ENCODE data around the gene JPH2.
A peak's percentile ranks its signal among the peaks of the same experiment; 100 is the strongest.

Gene JPH2

GRCh38 chr20:44200983-44201382, 14.0 kb upstream of the JPH2 start:
- Histone ChIP-seq H3K4me1 (ENCODE audit: low read length) (no peaks in the 10 kb centered on the region; the same call in 1 of the 2 replicates), H3K79me2 (ENCODE audit: low read length) (peaks cover 69% of the 10 kb centered on the region), H3K36me3 (replicated peaks; ENCODE audit: insufficient read depth, low read length) (peaks cover 9% of the 10 kb centered on the region), H2AFZ (ENCODE audit: low read length) (no peak overlapping the region), H3K27me3 (replicated peaks; ENCODE audit: insufficient read depth, low read length) (no peaks in the 10 kb centered on the region), H3K9ac (ENCODE audit: low read length) (no peak overlapping the region), H3K9me3 (replicated peaks; ENCODE audit: insufficient read depth, low read length) (no peaks in the 10 kb centered on the region), H4K20me1 (ENCODE audit: insufficient read depth, low read length) (no peaks in the 10 kb centered on the region), H3K4me2 (ENCODE audit: low read depth, low read length) (no peak overlapping the region), H3K9me2 (replicated peaks; ENCODE audit: insufficient read depth, low read length) (no peaks in the 10 kb centered on the region), H3K27ac (ENCODE audit: low read length) (no peak overlapping the region), H3F3A (ENCODE audit: insufficient read depth, low read length) (no peaks in the 10 kb centered on the region), H3K4me3 (ENCODE audit: low read length) (no peak overlapping the region)
- no peak for TF ChIP-seq CTCF (IDR thresholded peaks at IDR 0.05; ENCODE audit: low read length)
- no peak for TF ChIP-seq EZH2phosphoT487 (IDR thresholded peaks at IDR 0.05; ENCODE audit: low read length)
- TF ChIP-seq EZH2 (optimal IDR thresholded peaks at IDR 0.05; ENCODE audit: low read depth, low read length) = no peak
- DNase-seq = peak; percentile 40

GRCh38 chr20:44200371-44200770, 13.4 kb upstream of the JPH2 start:
- Histone ChIP-seq H3K9me2 (replicated peaks; ENCODE audit: insufficient read depth, low read length) (no peaks in the 10 kb centered on the region), H3K27me3 (replicated peaks; ENCODE audit: insufficient read depth, low read length) (no peaks in the 10 kb centered on the region), H3F3A (ENCODE audit: insufficient read depth, low read length) (no peaks in the 10 kb centered on the region), H3K27ac (ENCODE audit: low read length) (no peak overlapping the region), H3K4me3 (ENCODE audit: low read length) (no peak overlapping the region), H3K79me2 (ENCODE audit: low read length) (peaks cover 64% of the 10 kb centered on the region), H3K4me1 (ENCODE audit: low read length) (no peaks in the 10 kb centered on the region; the same call in 1 of the 2 replicates), H3K9me3 (replicated peaks; ENCODE audit: insufficient read depth, low read length) (no peaks in the 10 kb centered on the region), H3K9ac (ENCODE audit: low read length) (no peak overlapping the region), H4K20me1 (ENCODE audit: insufficient read depth, low read length) (no peaks in the 10 kb centered on the region), H2AFZ (ENCODE audit: low read length) (no peak overlapping the region), H3K36me3 (replicated peaks; ENCODE audit: insufficient read depth, low read length) (peaks cover 8% of the 10 kb centered on the region), H3K4me2 (ENCODE audit: low read depth, low read length) (no peak overlapping the region)
- no peak for TF ChIP-seq EZH2phosphoT487 (IDR thresholded peaks at IDR 0.05; ENCODE audit: low read length)
- TF ChIP-seq CTCF (IDR thresholded peaks at IDR 0.05; ENCODE audit: low read length) = no peak
- TF ChIP-seq EZH2 (optimal IDR thresholded peaks at IDR 0.05; ENCODE audit: low read depth, low read length) = no peak
- no peak for DNase-seq

GRCh38 chr20:44199877-44200276, 12.9 kb upstream of the JPH2 start:
- no peak for DNase-seq
- Histone ChIP-seq H3K4me1 (ENCODE audit: low read length) (no peaks in the 10 kb centered on the region; the same call in 1 of the 2 replicates), H4K20me1 (ENCODE audit: insufficient read depth, low read length) (no peaks in the 10 kb centered on the region), H2AFZ (ENCODE audit: low read length) (no peak overlapping the region), H3K27me3 (replicated peaks; ENCODE audit: insufficient read depth, low read length) (no peaks in the 10 kb centered on the region), H3K4me3 (ENCODE audit: low read length) (no peak overlapping the region), H3K4me2 (ENCODE audit: low read depth, low read length) (no peak overlapping the region), H3K27ac (ENCODE audit: low read length) (no peak overlapping the region), H3K79me2 (ENCODE audit: low read length) (peaks cover 59% of the 10 kb centered on the region), H3K9me2 (replicated peaks; ENCODE audit: insufficient read depth, low read length) (no peaks in the 10 kb centered on the region), H3F3A (ENCODE audit: insufficient read depth, low read length) (no peaks in the 10 kb centered on the region), H3K36me3 (replicated peaks; ENCODE audit: insufficient read depth, low read length) (peaks cover 8% of the 10 kb centered on the region), H3K9ac (ENCODE audit: low read length) (no peak overlapping the region), H3K9me3 (replicated peaks; ENCODE audit: insufficient read depth, low read length) (no peaks in the 10 kb centered on the region)
- no peak for TF ChIP-seq EZH2phosphoT487 (IDR thresholded peaks at IDR 0.05; ENCODE audit: low read length)
- TF ChIP-seq CTCF (IDR thresholded peaks at IDR 0.05; ENCODE audit: low read length) = no peak
- TF ChIP-seq EZH2 (optimal IDR thresholded peaks at IDR 0.05; ENCODE audit: low read depth, low read length) = no peak
